ENCODE data around the gene GADD45A. TPM values are rescaled to one million over a fixed set of nuclear protein-coding genes. Genes with fewer than 3 reads are reported as not detected.

The GADD45A gene
- total RNA-seq, 1 experiment from 2014 or later = 58.6 TPM

GRCh38 chr1:67642629-67643028 lies 42.4 kb upstream of the GADD45A start:
- no peaks in the 10 kb centered on the region for H3K4me1 Mint-ChIP-seq (ENCODE audit: low read depth, unreplicated experiment)
- Histone ChIP-seq H3K27me3 (replicated peaks; ENCODE audit: control insufficient read depth, insufficient read depth, low read length) (no peaks in the 10 kb centered on the region), H3K4me3 (ENCODE audit: low read depth, low read length) (no peak overlapping the region)

GRCh38 chr1:67644566-67644965 lies 40.4 kb upstream of the GADD45A start:
- intact Hi-C loops (cut with micrococcal nuclease; ENCODE audit: unreplicated experiment) = no loop called here
- Mint-ChIP-seq H3K27me3 (ENCODE audit: insufficient read depth, unreplicated experiment) (no peaks in the 10 kb centered on the region), H3K4me3 (ENCODE audit: unreplicated experiment) (no peak overlapping the region), H3K4me1 (ENCODE audit: low read depth, unreplicated experiment) (no peaks in the 10 kb centered on the region), H3K9me3 (ENCODE audit: unreplicated experiment) (peaks cover 7% of the 10 kb centered on the region), H3K36me3 (ENCODE audit: insufficient read depth, unreplicated experiment) (no peaks in the 10 kb centered on the region), H3K27ac (ENCODE audit: unreplicated experiment) (no peak overlapping the region)
- Histone ChIP-seq H3K27me3 (replicated peaks; ENCODE audit: control insufficient read depth, insufficient read depth, low read length) (no peaks in the 10 kb centered on the region), H3K36me3 (ENCODE audit: control insufficient read depth, insufficient read depth, low read length) (no peaks in the 10 kb centered on the region), H3K9me3 (no peaks in the 10 kb centered on the region; the same call in 1 of the 2 replicates), H3K4me1 (peaks cover 59% of the 10 kb centered on the region), H3K4me3 (ENCODE audit: low read depth, low read length) (no peak overlapping the region)
- TF ChIP-seq, protein P1, sequence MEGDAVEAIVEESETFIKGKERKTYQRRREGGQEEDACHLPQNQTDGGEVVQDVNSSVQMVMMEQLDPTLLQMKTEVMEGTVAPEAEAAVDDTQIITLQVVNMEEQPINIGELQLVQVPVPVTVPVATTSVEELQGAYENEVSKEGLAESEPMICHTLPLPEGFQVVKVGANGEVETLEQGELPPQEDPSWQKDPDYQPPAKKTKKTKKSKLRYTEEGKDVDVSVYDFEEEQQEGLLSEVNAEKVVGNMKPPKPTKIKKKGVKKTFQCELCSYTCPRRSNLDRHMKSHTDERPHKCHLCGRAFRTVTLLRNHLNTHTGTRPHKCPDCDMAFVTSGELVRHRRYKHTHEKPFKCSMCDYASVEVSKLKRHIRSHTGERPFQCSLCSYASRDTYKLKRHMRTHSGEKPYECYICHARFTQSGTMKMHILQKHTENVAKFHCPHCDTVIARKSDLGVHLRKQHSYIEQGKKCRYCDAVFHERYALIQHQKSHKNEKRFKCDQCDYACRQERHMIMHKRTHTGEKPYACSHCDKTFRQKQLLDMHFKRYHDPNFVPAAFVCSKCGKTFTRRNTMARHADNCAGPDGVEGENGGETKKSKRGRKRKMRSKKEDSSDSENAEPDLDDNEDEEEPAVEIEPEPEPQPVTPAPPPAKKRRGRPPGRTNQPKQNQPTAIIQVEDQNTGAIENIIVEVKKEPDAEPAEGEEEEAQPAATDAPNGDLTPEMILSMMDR (IDR thresholded peaks at IDR 0.05; ENCODE audit: insufficient read depth in 1 of 2, low read depth in 1 of 2, low read length in 1 of 2, severe bottlenecking in 1 of 2, unreplicated experiment in 1 of 2) = no peak
- POLR2A ChIA-PET = interaction anchor here (0.6 kb wide), 1 partner anchor 93 kb away, joined by 5 read pairs; no protein-coding TSS in a partner anchor
- BruUV-seq (replicated peaks) = no TSS peak
- CTCF ChIA-PET = interaction anchor here (0.6 to 1.2 kb wide), 2 partner anchors 40 to 56 kb away, joined by 3 to 8 read pairs; partner anchors contain the start of gene GADD45A
- no peak for DNase-seq

More at GRCh38 chr1:67642629-67643028, 42.4 kb upstream of the GADD45A start:
- TF ChIP-seq, protein P1 (IDR thresholded peaks at IDR 0.05; ENCODE audit: insufficient read depth in 1 of 2, low read depth in 1 of 2, low read length in 1 of 2, severe bottlenecking in 1 of 2, unreplicated experiment in 1 of 2) = no peak
- Histone ChIP-seq H3K36me3 (ENCODE audit: control insufficient read depth, insufficient read depth, low read length) (no peaks in the 10 kb centered on the region), H3K9me3 (no peaks in the 10 kb centered on the region; the same call in 1 of the 2 replicates), H3K4me1 (peaks cover 55% of the 10 kb centered on the region)
- DNase-seq = no peak
- no peaks in the 10 kb centered on the region for H3K36me3 Mint-ChIP-seq (ENCODE audit: insufficient read depth, unreplicated experiment)
- no peak overlapping the region for H3K4me3 Mint-ChIP-seq (ENCODE audit: unreplicated experiment)
- ChIA-PET CTCF (no interaction called here), POLR2A (interaction anchor here (0.6 kb wide), 1 partner anchor 42 kb away, joined by 9 read pairs; the partner anchor contains the start of gene GADD45A)
- peaks cover 9% of the 10 kb centered on the region for H3K9me3 Mint-ChIP-seq (ENCODE audit: unreplicated experiment)
- H3K27ac Mint-ChIP-seq (ENCODE audit: unreplicated experiment) = no peak overlapping the region
- intact Hi-C loops (cut with micrococcal nuclease; ENCODE audit: unreplicated experiment) = no loop called here
- no peaks in the 10 kb centered on the region for H3K27me3 Mint-ChIP-seq (ENCODE audit: insufficient read depth, unreplicated experiment)
- no TSS peak for BruUV-seq (replicated peaks)

DNA sequence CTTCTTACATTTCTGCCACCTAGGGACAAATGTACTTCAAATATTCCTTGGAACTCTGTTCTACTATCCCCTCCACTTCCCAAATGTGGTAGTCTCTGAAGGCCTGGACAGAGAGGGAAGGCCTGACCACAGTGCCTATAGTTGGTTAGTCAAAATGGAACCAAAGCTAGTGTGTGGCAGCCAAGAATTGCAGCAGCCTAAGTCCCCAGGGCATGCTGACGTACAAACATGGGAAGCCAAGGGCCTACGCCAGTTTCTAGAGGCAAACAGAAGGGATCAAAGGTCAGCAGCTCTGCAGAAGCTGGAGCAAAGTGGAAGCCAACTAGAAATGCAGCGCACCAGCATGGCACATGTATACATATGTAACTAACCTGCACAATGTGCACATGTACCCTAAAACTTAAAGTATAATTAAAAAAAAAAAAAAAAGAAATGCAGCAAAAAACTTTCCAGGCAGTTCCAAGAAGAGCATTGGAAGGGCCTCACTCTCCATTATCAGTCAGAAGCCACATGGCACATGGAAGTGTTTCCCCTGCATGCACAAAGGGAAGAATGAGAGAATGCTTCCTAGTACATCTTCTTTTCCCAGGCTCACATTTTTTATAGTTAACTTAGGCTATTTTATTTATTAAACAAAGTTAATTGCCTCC lies 39.4 kb upstream of the GADD45A start:
- ChIA-PET CTCF (no interaction called here), POLR2A (no interaction called here)
- TF ChIP-seq, protein P1 (IDR thresholded peaks at IDR 0.05; ENCODE audit: insufficient read depth in 1 of 2, low read depth in 1 of 2, low read length in 1 of 2, severe bottlenecking in 1 of 2, unreplicated experiment in 1 of 2) = no peak
- Histone ChIP-seq H3K4me1 (peaks cover 67% of the 10 kb centered on the region), H3K9me3 (no peaks in the 10 kb centered on the region; the same call in 1 of the 2 replicates), H3K36me3 (ENCODE audit: control insufficient read depth, insufficient read depth, low read length) (no peaks in the 10 kb centered on the region), H3K27me3 (replicated peaks; ENCODE audit: control insufficient read depth, insufficient read depth, low read length) (no peaks in the 10 kb centered on the region), H3K4me3 (ENCODE audit: low read depth, low read length) (no peak overlapping the region)
- H3K27ac Mint-ChIP-seq (ENCODE audit: unreplicated experiment) = no peak overlapping the region
- H3K36me3 Mint-ChIP-seq (ENCODE audit: insufficient read depth, unreplicated experiment) = no peaks in the 10 kb centered on the region
- DNase-seq = peak; percentile 68 to 72
- intact Hi-C loops (cut with micrococcal nuclease; ENCODE audit: unreplicated experiment) = loop anchor here (1.0 to 5.0 kb wide), 2 partner anchors 13 to 42 kb away; partner anchors contain the start of gene GADD45A
- H3K4me1 Mint-ChIP-seq (ENCODE audit: low read depth, unreplicated experiment) = no peaks in the 10 kb centered on the region
- no peaks in the 10 kb centered on the region for H3K9me3 Mint-ChIP-seq (ENCODE audit: unreplicated experiment)
- H3K27me3 Mint-ChIP-seq (ENCODE audit: insufficient read depth, unreplicated experiment) = no peaks in the 10 kb centered on the region
- H3K4me3 Mint-ChIP-seq (ENCODE audit: unreplicated experiment) = no peak overlapping the region
- no TSS peak for BruUV-seq (replicated peaks)

Data from Caco-2 (cell line).